GM23338 (cell line): ENCODE results near the gene CACNA1S. TPM values are rescaled to one million over a fixed set of nuclear protein-coding genes. Genes with fewer than 3 reads are reported as not detected.

Experiments used
- ATAC-seq: fragments of 200-7000 bp; cut with Tn5 transposase; 3 replicates; pipeline ENCODE4 v1.9.1; 2020
- DNase-seq: peaks from one replicate; pipeline ENCODE4 v3.0.0-alpha.2; 2015; ENCODE audit warnings: low spot score
- H2AFZ ChIP-seq: fragments of 200-600 bp; sonication (generic); 2 replicates; pipeline ENCODE4 v1.8.0; 2016; ENCODE audit warnings: antibody characterized with exemption, mild to moderate bottlenecking, moderate library complexity
- H3F3A ChIP-seq: fragments of 200-600 bp; sonication (generic); replicated peaks from 2 replicates; pipeline ENCODE4 v1.8.0; 2017; ENCODE audit warnings: antibody characterized with exemption, mixed run types, low read depth
- H3K27ac ChIP-seq: fragments of 200-600 bp; sonication (generic); 2 replicates; pipeline ENCODE4 v1.6.1; 2016; ENCODE audit warnings: low read depth
- H3K27me3 ChIP-seq: fragments of 200-600 bp; sonication (generic); 2 replicates; pipeline ENCODE4 v1.8.0; 2016; ENCODE audit warnings: mild to moderate bottlenecking, mixed run types, moderate library complexity; ENCODE audit not compliant: insufficient read depth
- H3K36me3 ChIP-seq: fragments of 200-600 bp; sonication (generic); 2 replicates; pipeline ENCODE4 v1.8.0; 2016; ENCODE audit warnings: mild to moderate bottlenecking; ENCODE audit not compliant: insufficient read depth
- H3K4me1 ChIP-seq: fragments of 200-600 bp; sonication (generic); 2 replicates; pipeline ENCODE4 v1.8.0; 2016; ENCODE audit warnings: mild to moderate bottlenecking, moderate library complexity; ENCODE audit not compliant: insufficient read depth
- H3K4me2 ChIP-seq: fragments of 200-600 bp; sonication (generic); 2 replicates; pipeline ENCODE4 v1.7.1; 2017; ENCODE audit warnings: mixed run types
- H3K4me3 ChIP-seq: fragments of 200-600 bp; sonication (generic); 2 replicates; pipeline ENCODE4 v1.6.1; 2016; ENCODE audit warnings: mixed run types
- H3K79me2 ChIP-seq: fragments of 200-600 bp; sonication (generic); replicated peaks from 2 replicates; pipeline ENCODE4 v1.8.0; 2017; ENCODE audit warnings: mild to moderate bottlenecking; ENCODE audit not compliant: insufficient read depth
- H3K9me2 ChIP-seq: fragments of 200-600 bp; sonication (generic); 2 replicates; pipeline ENCODE4 v1.8.0; 2017; ENCODE audit not compliant: insufficient read depth
- H4K20me1 ChIP-seq: fragments of 200-600 bp; sonication (generic); replicated peaks from 2 replicates; pipeline ENCODE4 v1.8.0; 2017; ENCODE audit warnings: mild to moderate bottlenecking; ENCODE audit not compliant: insufficient read depth
- H3K27ac Mint-ChIP-seq: 2 replicates; pipeline ENCODE4 v1.8.0; 2020; ENCODE audit warnings: inconsistent platforms, mild to moderate bottlenecking, moderate library complexity, mixed read lengths
- H3K27me3 Mint-ChIP-seq: 3 replicates; pipeline ENCODE4 v1.8.0; 2022; ENCODE audit warnings: low read depth, mild to moderate bottlenecking, moderate library complexity, mixed read lengths, inconsistent platforms; ENCODE audit not compliant: insufficient read depth, poor library complexity
- H3K36me3 Mint-ChIP-seq: 3 replicates; pipeline ENCODE4 v1.8.0; 2021; ENCODE audit warnings: low read depth, mild to moderate bottlenecking, inconsistent platforms, moderate library complexity, mixed read lengths
- H3K4me1 Mint-ChIP-seq: 3 replicates; pipeline ENCODE4 v1.8.0; 2020; ENCODE audit warnings: mild to moderate bottlenecking, inconsistent platforms, mixed read lengths
- H3K4me3 Mint-ChIP-seq: 3 replicates; pipeline ENCODE4 v1.8.0; 2021; ENCODE audit warnings: moderate library complexity, mild to moderate bottlenecking, inconsistent platforms, mixed read lengths
- H3K9me3 Mint-ChIP-seq: 3 replicates; pipeline ENCODE4 v1.8.0; 2020; ENCODE audit warnings: moderate library complexity, mild to moderate bottlenecking, inconsistent platforms, mixed read lengths
- ETS1 ChIP-seq: IDR thresholded peaks from 2 replicates; pipeline ENCODE4 v1.6.1; 2016; ENCODE audit warnings: antibody characterized with exemption
- JUNB ChIP-seq: IDR thresholded peaks from one replicate; pipeline ENCODE4 v1.6.1; 2016; ENCODE audit warnings: antibody characterized with exemption; ENCODE audit not compliant: unreplicated experiment
- POLR2AphosphoS5 ChIP-seq: IDR thresholded peaks from 2 replicates; pipeline ENCODE4 v1.6.1; 2016; ENCODE audit warnings: antibody characterized with exemption, low read depth
- STAT1 ChIP-seq: IDR thresholded peaks from one replicate; pipeline ENCODE4 v1.6.1; 2016; ENCODE audit warnings: antibody characterized with exemption; ENCODE audit not compliant: unreplicated experiment
- ZNF114 ChIP-seq: fragments of 250-450 bp; sonication (Bioruptor Pico); IDR thresholded peaks from 2 replicates; pipeline ENCODE4 v1.5.0; 2020; ENCODE audit warnings: mild to moderate bottlenecking, moderate library complexity
- ZNF462 ChIP-seq: fragments of 250-450 bp; sonication (Bioruptor Pico); IDR thresholded peaks from 2 replicates; pipeline ENCODE4 v1.5.0; 2020; ENCODE audit warnings: mild to moderate bottlenecking, moderate library complexity
- polyA plus RNA-seq: library from polyadenylated mRNA; unstranded; fragments of >200 nt; fragmentation: Nextera tagmentation; extraction: Ambion mirVana; gene quantifications from 2 replicates; pipeline ENCODE4 v1.2.1, GENCODE V29; 2016
- total RNA-seq: library from RNA; depleted of rRNA; stranded (reverse); fragments of >200 nt; shearing (Covaris generic); gene quantifications from 2 replicates; pipeline ENCODE4 v1.2.3, GENCODE V29; 2014

Gene CACNA1S
- total and polyA plus RNA-seq, 2 experiments from 2014 or later, result 0.03 TPM; not detected in 1

GRCh38 chr1:201013031-201013485 lies 99.2 kb downstream of the CACNA1S start:
- H3K9me3 Mint-ChIP-seq, result no peaks in the 10 kb centered on the region
- ATAC-seq, result no peak
- no peaks in the 10 kb centered on the region for H3K27me3 ChIP-seq
- H3K4me1 Mint-ChIP-seq, result peaks cover 43% of the 10 kb centered on the region
- peaks cover 14% of the 10 kb centered on the region for H3K27me3 Mint-ChIP-seq
- no peak overlapping the region for H2AFZ ChIP-seq
- H3K4me3 Mint-ChIP-seq, result no peak overlapping the region
- no peaks in the 10 kb centered on the region for H3K36me3 ChIP-seq
- H3K36me3 Mint-ChIP-seq, result no peaks in the 10 kb centered on the region
- H3K4me2 ChIP-seq, result no peak overlapping the region
- H3K4me1 ChIP-seq, result peaks cover 33% of the 10 kb centered on the region
- no peaks in the 10 kb centered on the region for H3K9me2 ChIP-seq
- DNase-seq, result no peak
- H3K27ac Mint-ChIP-seq, result no peak overlapping the region
- TF ChIP-seq POLR2AphosphoS5 (no peak), ETS1 (no peak), STAT1 (no peak), ZNF114 (CRISPR knock-in tag) (no peak), ZNF462 (CRISPR knock-in tag) (no peak), JUNB (no peak)
- no peak overlapping the region for H3K4me3 ChIP-seq
- peaks cover 2% of the 10 kb centered on the region; the same call in 1 of the 2 replicates for H3F3A ChIP-seq
- peaks cover 8% of the 10 kb centered on the region; the same call in 1 of the 2 replicates for H4K20me1 ChIP-seq
- H3K27ac ChIP-seq, result no peak overlapping the region
- H3K79me2 ChIP-seq, result peaks cover 39% of the 10 kb centered on the region
